Aorta (tissue), 5 donors: ENCODE measurements around the gene PDS5B. TPM values are rescaled to one million over a fixed set of nuclear protein-coding genes. Genes with fewer than 3 reads are reported as not detected.

ENCODE experiments used
- ATAC-seq: fragments of 200-7000 bp; cut with Tn5 transposase; one replicate; pipeline ENCODE4 v1.9.1; 2022; ENCODE audit warnings: moderate library complexity; ENCODE audit not compliant: low FRiP score
- DNase-seq, 2 donors: peaks; one replicate each; pipeline ENCODE4 v3.0.0-alpha.2; 2020
- H3K27ac ChIP-seq, 2 donors: one replicate each; pipeline ENCODE4 v1.5.1; 2013; ENCODE audit warnings: low read length in 2 of 2, mild to moderate bottlenecking in 2 of 2, moderate library complexity in 2 of 2, control low read depth in 1 of 2, inconsistent platforms in 1 of 2, low read depth in 1 of 2
- H3K27me3 ChIP-seq, 2 donors: one replicate each; pipeline ENCODE4 v1.6.1; 2013; ENCODE audit warnings: control low read depth in 1 of 2, low read length in 1 of 2, mild to moderate bottlenecking in 1 of 2, moderate library complexity in 1 of 2; ENCODE audit not compliant: insufficient read depth in 2 of 2, control insufficient read depth in 1 of 2
- H3K36me3 ChIP-seq, 2 donors: one replicate each; pipeline ENCODE4 v1.6.1; 2013; ENCODE audit warnings: control low read depth in 1 of 2, low read length in 1 of 2, mild to moderate bottlenecking in 1 of 2; ENCODE audit not compliant: insufficient read depth in 2 of 2, control insufficient read depth in 1 of 2
- H3K4me1 ChIP-seq, 2 donors: one replicate each; pipeline ENCODE4 v1.6.1; 2013; ENCODE audit warnings: low read length in 2 of 2, control low read depth in 1 of 2, mild to moderate bottlenecking in 1 of 2, moderate library complexity in 1 of 2; ENCODE audit not compliant: insufficient read depth in 2 of 2, control insufficient read depth in 1 of 2
- H3K4me3 ChIP-seq, 2 donors: one replicate each; pipeline ENCODE4 v1.5.1; 2013; ENCODE audit warnings: low read length in 2 of 2, control low read depth in 1 of 2, mild to moderate bottlenecking in 1 of 2
- H3K9me3 ChIP-seq: one replicate; pipeline ENCODE4 v1.6.1; 2013; ENCODE audit warnings: mild to moderate bottlenecking, low read length; ENCODE audit not compliant: control insufficient read depth
- WGBS, 2 donors: extraction: QIAGEN DNeasy Blood & Tissue Kit; methylation state at CpG; one replicate each; pipeline ENCODE4 v1.1.7; 2013; 5-methylcytosine and 5-hydroxymethylcytosine counted together
- intact Hi-C, 2 donors: fragments of 100-400 bp; cut with DNase I; formaldehyde crosslinking; loops; one replicate each; pipeline versions ENCODE4 v1.14.2 to v1.15.0; 2022
- polyA plus RNA-seq, 2 donors: library from polyadenylated mRNA; stranded (reverse); fragments of 200-250 nt; gene quantifications; one replicate each; pipeline ENCODE4 v1.2.3, GENCODE V29; 2013
- total RNA-seq, 2 donors: library from RNA; stranded (reverse); fragmentation: NEBNext Ultra II Directional; extraction: Animal tissue kit (Norgen Biotek cat#: 25700); gene quantifications; one replicate each; pipeline ENCODE4 v1.2.1, GENCODE V29; 2021
- donor health status: healthy with polysubstance abuse.
- donor health status: Bipolar disorder and iron deficiency.
- donor health status: DM: no; HTN: no; CAD: no.
- donor health status: DM: no; HTN: no; CAD: no.
- donor health status: DM: yes; HTN: yes; CAD: no.

The PDS5B gene
- total and polyA plus RNA-seq, 4 donors = 9.5 to 52.9 (median 29.3) TPM

GRCh38 chr13:32752311-32752710 lies 166.1 kb downstream of the PDS5B start:
- ATAC-seq (no peak), DNase-seq (no peak)
- Histone ChIP-seq H3K27ac (no peak overlapping the region), H3K9me3 (no peaks in the 10 kb centered on the region), H3K4me1 (no peaks in the 10 kb centered on the region), H3K27me3 (no peaks in the 10 kb centered on the region), H3K36me3 (no peaks in the 10 kb centered on the region), H3K4me3 (no peak overlapping the region)
- intact Hi-C loops = no loop called here
- WGBS, 2 donors = 74 to 79% methylated on average over 4 of the region's 4 CpGs

GRCh38 chr13:32752997-32753606 lies 166.8 kb downstream of the PDS5B start:
- WGBS, 2 donors = 92% methylated on average over 3 of the region's 3 CpGs
- Histone ChIP-seq H3K9me3 (no peaks in the 10 kb centered on the region), H3K36me3 (no peaks in the 10 kb centered on the region), H3K4me3 (no peak overlapping the region), H3K27ac (no peak overlapping the region), H3K4me1 (no peaks in the 10 kb centered on the region), H3K27me3 (no peaks in the 10 kb centered on the region)
- intact Hi-C loops = no loop called here
- no peak for ATAC-seq
- no peak for DNase-seq

GRCh38 chr13:32754179-32754578 lies 167.9 kb downstream of the PDS5B start:
- 96 to 98% methylated on average over 1 of the region's 1 CpG for WGBS, 2 donors
- H3K36me3 ChIP-seq = no peaks in the 10 kb centered on the region
- H3K9me3 ChIP-seq = no peaks in the 10 kb centered on the region
- no peak for DNase-seq
- ATAC-seq = no peak
- no peak overlapping the region for H3K4me3 ChIP-seq
- no peaks in the 10 kb centered on the region for H3K4me1 ChIP-seq
- no peaks in the 10 kb centered on the region for H3K27me3 ChIP-seq
- no peak overlapping the region for H3K27ac ChIP-seq
- intact Hi-C loops = no loop called here

- Histone ChIP-seq H3K27ac (no peak overlapping the region), H3K36me3 (peaks cover 0 to 2% of the 10 kb centered on the region in 2 donors), H3K4me1 (no peaks in the 10 kb centered on the region), H3K27me3 (no peaks in the 10 kb centered on the region), H3K4me3 (no peak overlapping the region), H3K9me3 (no peaks in the 10 kb centered on the region)
- WGBS, 2 donors = 83 to 93% methylated on average over 2 of the region's 2 CpGs
- ATAC-seq (no peak), DNase-seq (no peak)
- intact Hi-C loops = no loop called here
Observed at GRCh38 chr13:32759152-32759551, 172.9 kb downstream of the PDS5B start.

- Histone ChIP-seq H3K27ac (no peak overlapping the region), H3K27me3 (no peaks in the 10 kb centered on the region), H3K36me3 (peaks cover 0 to 2% of the 10 kb centered on the region in 2 donors), H3K9me3 (no peaks in the 10 kb centered on the region), H3K4me3 (no peak overlapping the region), H3K4me1 (no peaks in the 10 kb centered on the region)
- intact Hi-C loops = no loop called here
- ATAC-seq (no peak), DNase-seq (no peak)
- WGBS, 2 donors = 98 to 99% methylated on average over 2 of the region's 2 CpGs
Observed at GRCh38 chr13:32761472-32761871, 175.2 kb downstream of the PDS5B start.

GRCh38 chr13:32779119-32779518 lies 192.9 kb downstream of the PDS5B start:
- Histone ChIP-seq H3K27me3 (no peaks in the 10 kb centered on the region), H3K4me3 (no peak overlapping the region), H3K4me1 (no peaks in the 10 kb centered on the region), H3K27ac (no peak overlapping the region), H3K36me3 (peaks cover 0 to 2% of the 10 kb centered on the region in 2 donors), H3K9me3 (no peaks in the 10 kb centered on the region)
- DNase-seq (no peak), ATAC-seq (no peak)
- intact Hi-C loops = no loop called here

GRCh38 chr13:32781906-32782305 lies 195.7 kb downstream of the PDS5B start:
- H3K36me3 ChIP-seq = peaks cover 0 to 2% of the 10 kb centered on the region in 2 donors
- WGBS, 2 donors = 97% methylated on average over 2 of the region's 2 CpGs
- intact Hi-C loops = no loop called here

GRCh38 chr13:32783067-32783466 lies 196.8 kb downstream of the PDS5B start:
- Histone ChIP-seq H3K4me1 (no peaks in the 10 kb centered on the region), H3K9me3 (no peaks in the 10 kb centered on the region), H3K27me3 (no peaks in the 10 kb centered on the region), H3K4me3 (no peak overlapping the region), H3K36me3 (peaks cover 0 to 2% of the 10 kb centered on the region in 2 donors), H3K27ac (no peak overlapping the region)
- ATAC-seq (no peak), DNase-seq (no peak)
- intact Hi-C loops = no loop called here
- 48 to 49% methylated on average over 3 of the region's 3 CpGs for WGBS, 2 donors

More at GRCh38 chr13:32781906-32782305, 195.7 kb downstream of the PDS5B start:
- ATAC-seq (no peak), DNase-seq (no peak)
- H3K4me1 ChIP-seq = no peaks in the 10 kb centered on the region
- H3K4me3 ChIP-seq = no peak overlapping the region
- H3K27ac ChIP-seq = no peak overlapping the region
- H3K9me3 ChIP-seq = no peaks in the 10 kb centered on the region
- no peaks in the 10 kb centered on the region for H3K27me3 ChIP-seq

- no peak for ATAC-seq
- no peak overlapping the region for H3K4me3 ChIP-seq
- no peak overlapping the region for H3K27ac ChIP-seq
- no peak for DNase-seq
- H3K9me3 ChIP-seq = no peaks in the 10 kb centered on the region
- H3K4me1 ChIP-seq = no peaks in the 10 kb centered on the region
- H3K36me3 ChIP-seq = peaks cover 0 to 3% of the 10 kb centered on the region in 2 donors
- WGBS, 2 donors = 93 to 95% methylated on average over 3 of the region's 3 CpGs
- H3K27me3 ChIP-seq = no peaks in the 10 kb centered on the region
- intact Hi-C loops = no loop called here
Observed at GRCh38 chr13:32790731-32791130, 204.5 kb downstream of the PDS5B start.
